HCT116 (cell line): Measurements from ENCODE around the gene ELOF1.

Experiments
- CTCF ChIP-seq, 3 experiments: fragments of 200-600 bp in 1 of 3; sonication (generic) in 1 of 3; IDR thresholded peaks in 2 of 3; conservative IDR thresholded peaks in 1 of 3; 2 replicates each; pipeline ENCODE4 v1.5.1; 2012 to 2017; ENCODE audit warnings: low read depth in 2 of 3, low read length in 2 of 3, antibody characterized with exemption in 1 of 3, borderline replicate concordance in 1 of 3, control low read depth in 1 of 3, mild to moderate bottlenecking in 1 of 3, mixed read lengths in 1 of 3, mixed run types in 1 of 3, moderate library complexity in 1 of 3; ENCODE audit not compliant: insufficient read depth in 1 of 3
- EZH2 ChIP-seq: fragments of 200-600 bp; sonication (generic); IDR thresholded peaks from 2 replicates; pipeline ENCODE4 v1.6.1; 2017; ENCODE audit warnings: antibody characterized with exemption, mixed run types
- POLR2A ChIP-seq: IDR thresholded peaks from 2 replicates; pipeline ENCODE4 v1.7.0; 2011; ENCODE audit warnings: borderline replicate concordance; ENCODE audit not compliant: insufficient read depth, insufficient read length; ENCODE audit errors: extremely low read depth
- POLR2AphosphoS5 ChIP-seq: IDR thresholded peaks from 2 replicates; pipeline ENCODE4 v1.6.1; 2011; ENCODE audit warnings: mild to moderate bottlenecking, low read depth, low read length, moderate library complexity
- YY1 ChIP-seq: IDR thresholded peaks from 2 replicates; pipeline ENCODE4 v1.6.1; 2011; ENCODE audit warnings: low read length, low read depth, moderate library complexity, mild to moderate bottlenecking; ENCODE audit not compliant: insufficient replicate concordance; ENCODE audit errors: extremely low read depth

GRCh38 chr19:11528551-11529341 lies 30.3 kb downstream of the ELOF1 start, which contains the start of gene ECSIT:
- TF ChIP-seq CTCF (IDR thresholded peaks at IDR 0.05 in 2 of 3, conservative IDR thresholded peaks at IDR 0.05 in 1 of 3; ENCODE audit: borderline replicate concordance in 1 of 3, insufficient read depth in 1 of 3, low read depth in 2 of 3, low read length in 2 of 3) = no peak
- TF ChIP-seq POLR2AphosphoS5 = no peak
- TF ChIP-seq YY1 = peak; percentile 97
- TF ChIP-seq EZH2 = no peak
- peak; percentile 27 for TF ChIP-seq POLR2A
